Spleen (tissue), 11 donors: ENCODE data around the gene BAIAP2L2. TPM values are rescaled to one million over a fixed set of nuclear protein-coding genes. Genes with fewer than 3 reads are reported as not detected.
"Not testable (repeated sequence)": the region's sequence is repeated elsewhere in the genome, so short reads cannot be mapped to it uniquely, and the experiment has no call there.

Experiments used
- DNase-seq: peaks from one replicate; pipeline ENCODE4 v3.0.0-alpha.2; 2020
- H3K27ac ChIP-seq, 8 donors: fragments of 200-600 bp; sonication (generic) in 7 of 8; 1 replicate in 4 of 8; 2 replicates in 4 of 8; pipeline versions ENCODE4 v1.5.0 to v1.8.0; 2016 to 2021; ENCODE audit warnings: inconsistent platforms in 4 of 8, mild to moderate bottlenecking in 4 of 8, moderate library complexity in 1 of 8
- H3K27me3 ChIP-seq, 7 donors: fragments of 200-600 bp; sonication (generic) in 6 of 7; replicated peaks in 1 of 7; 1 replicate in 4 of 7; 2 replicates in 3 of 7; pipeline versions ENCODE4 v1.5.0 to v1.8.0; 2016 to 2021; ENCODE audit warnings: inconsistent platforms in 3 of 7, mild to moderate bottlenecking in 1 of 7
- H3K36me3 ChIP-seq, 6 donors: fragments of 200-600 bp; sonication (generic) in 5 of 6; 1 replicate in 4 of 6; 2 replicates in 2 of 6; pipeline versions ENCODE4 v1.5.0 to v1.8.0; 2016 to 2021; ENCODE audit warnings: inconsistent platforms in 2 of 6
- H3K4me1 ChIP-seq, 6 donors: fragments of 200-600 bp; sonication (generic) in 5 of 6; 1 replicate in 3 of 6; 2 replicates in 3 of 6; pipeline versions ENCODE4 v1.5.0 to v1.8.0; 2016 to 2021; ENCODE audit warnings: inconsistent platforms in 3 of 6
- H3K4me3 ChIP-seq, 8 donors: fragments of 200-600 bp; sonication (generic) in 7 of 8; 1 replicate in 4 of 8; 2 replicates in 4 of 8; pipeline versions ENCODE4 v1.5.0 to v1.8.0; 2016 to 2021; ENCODE audit warnings: inconsistent platforms in 4 of 8, mild to moderate bottlenecking in 4 of 8, moderate library complexity in 2 of 8
- H3K9me3 ChIP-seq, 8 donors: fragments of 200-600 bp; sonication (generic) in 7 of 8; 1 replicate in 4 of 8; 2 replicates in 4 of 8; pipeline versions ENCODE4 v1.5.0 to v1.8.0; 2016 to 2021; ENCODE audit warnings: inconsistent platforms in 4 of 8
- CTCF ChIP-seq, 11 experiments: fragments of 200-600 bp in 7 of 11; fragments of 450-650 bp in 4 of 11; sonication (generic) in 4 of 11; IDR thresholded peaks in 8 of 11; conservative IDR thresholded peaks in 3 of 11; 1 replicate in 7 of 11; 2 replicates in 4 of 11; pipeline versions ENCODE4 v1.4.0 to v1.8.0; 2016 to 2021; ENCODE audit warnings: antibody characterized with exemption in 11 of 11, inconsistent platforms in 4 of 11, mild to moderate bottlenecking in 1 of 11
- POLR2A ChIP-seq, 3 donors: fragments of 450-650 bp; IDR thresholded peaks; one replicate each; pipeline ENCODE4 v1.5.1; 2017; ENCODE audit warnings: antibody characterized with exemption in 3 of 3, mild to moderate bottlenecking in 1 of 3
- POLR2AphosphoS5 ChIP-seq, 3 donors: sonication (generic); formaldehyde crosslinking; IDR thresholded peaks; one replicate each; pipeline ENCODE4 v1.5.1; 2017; ENCODE audit warnings: antibody characterized with exemption in 3 of 3
- WGBS, 5 donors: extraction: QIAGEN DNeasy Blood & Tissue Kit in 3 of 5; methylation state at CpG; one replicate each; pipeline versions ENCODE4 v1.1.5 to v1.1.7; 2013 to 2018; 5-methylcytosine and 5-hydroxymethylcytosine counted together
- intact Hi-C: fragments of 100-400 bp; cut with DNase I; formaldehyde crosslinking; loops from one replicate; pipeline ENCODE4 v1.15.0; 2023; ENCODE audit warnings: low total_unique reads
- polyA plus RNA-seq, 3 donors: library from polyadenylated mRNA; stranded (reverse); fragments of 200-250 nt; gene quantifications; one replicate each; pipeline ENCODE4 v1.2.1, GENCODE V29; 2013
- total RNA-seq, 7 donors: library from RNA; depleted of rRNA in 3 of 7; stranded (reverse); fragments of >200 nt in 3 of 7; fragmentation: NEBNext Ultra II Directional in 4 of 7; extraction: Animal tissue kit (Norgen Biotek cat#: 25700) in 4 of 7; gene quantifications; one replicate each; pipeline versions ENCODE4 v1.1.0 to v1.2.1, GENCODE V29; 2016 to 2021
- donor health status: healthy with polysubstance abuse.
- donor health status: DM: no; HTN: no; CAD: no; lungs with moderate emphysema.
- donor health status: DM: no; HTN: no; CAD: no.
- donor health status: Bipolar disorder and iron deficiency.
- donor health status: healthy.
- donor health status: DM: no; HTN: no; CAD: no.
- donor health status: DM: yes; HTN: yes; CAD: no.

The BAIAP2L2 gene
- total and polyA plus RNA-seq, 10 donors = 0.37 to 3.0 (median 0.91) TPM

DNA sequence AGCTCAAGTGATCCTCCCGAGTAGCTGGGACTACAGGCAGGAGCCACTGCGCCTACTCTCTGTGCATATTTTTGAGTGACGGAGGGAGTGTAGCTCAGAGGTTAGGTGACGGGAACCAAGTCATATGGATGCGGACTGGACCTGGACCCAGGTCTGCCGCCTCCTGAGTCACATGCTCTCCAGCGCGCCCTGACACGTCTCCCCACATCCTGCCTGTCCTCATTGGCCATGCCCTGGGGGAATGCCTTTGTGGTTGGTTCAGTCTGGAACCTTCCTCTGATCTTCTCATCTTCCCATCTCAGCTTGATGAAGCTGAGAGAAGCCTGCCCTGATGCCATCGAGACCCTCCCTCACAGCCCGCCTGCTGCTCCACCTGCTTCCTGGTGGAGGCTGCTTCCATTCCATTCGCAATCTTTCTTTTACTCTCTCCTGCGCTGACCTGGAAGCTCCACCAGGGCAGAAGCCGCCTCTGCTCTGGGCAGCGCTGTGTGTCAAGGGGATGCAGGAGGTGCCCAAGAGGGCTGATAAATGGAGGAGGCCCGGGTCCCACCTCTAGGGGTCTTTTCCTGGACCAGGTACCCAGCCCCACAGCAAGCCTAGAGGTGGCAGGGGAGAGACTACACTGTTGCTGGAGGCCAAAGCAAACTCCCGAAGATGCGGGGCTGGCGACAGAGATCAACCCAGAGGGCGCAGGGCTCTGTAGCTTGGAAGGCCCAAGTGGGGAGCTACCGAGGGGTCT lies 13.9 kb upstream of the BAIAP2L2 start:
- WGBS, 5 donors = 89 to 95% (median 93%) methylated on average over 19 to 21 of the region's 21 CpGs
- no peak for DNase-seq
- Histone ChIP-seq H3K27ac (no peak overlapping the region), H3K4me3 (no peak overlapping the region), H3K36me3 (peaks cover 0 to 50% (median 10%) of the 10 kb centered on the region in 6 donors), H3K4me1 (no peaks in the 10 kb centered on the region), H3K9me3 (no peaks in the 10 kb centered on the region), H3K27me3 (no peaks in the 10 kb centered on the region)
- intact Hi-C loops = loop anchor here (10.0 kb wide), 1 partner anchor 100 kb away; no protein-coding TSS in a partner anchor
- TF ChIP-seq CTCF (IDR thresholded peaks at IDR 0.05 in 8 of 11, conservative IDR thresholded peaks at IDR 0.05 in 3 of 11) = no peak
- TF ChIP-seq POLR2AphosphoS5 (IDR thresholded peaks at IDR 0.05) = no peak
- TF ChIP-seq POLR2A (IDR thresholded peaks at IDR 0.05) = no peak

DNA sequence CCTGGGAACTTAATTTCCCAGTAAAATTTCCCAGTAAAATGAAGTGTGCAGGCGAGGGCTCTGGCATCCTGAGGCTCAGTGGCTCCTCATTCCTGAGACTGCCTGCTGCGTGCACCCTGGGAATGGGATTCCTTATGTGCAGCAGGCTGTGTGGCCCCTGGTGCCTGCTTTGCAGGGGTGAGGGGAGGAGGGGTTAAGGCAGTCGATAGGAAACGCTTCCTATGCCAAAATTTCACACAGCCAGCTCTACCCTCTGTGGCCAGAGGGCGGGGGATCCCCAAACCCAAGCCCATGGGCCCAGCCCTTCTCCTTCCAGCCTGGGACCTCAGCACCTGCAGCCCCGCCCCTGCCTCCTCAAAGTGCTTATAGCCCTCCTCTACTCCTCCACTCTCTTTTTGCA lies 12.1 kb upstream of the BAIAP2L2 start:
- TF ChIP-seq CTCF (IDR thresholded peaks at IDR 0.05 in 8 of 11, conservative IDR thresholded peaks at IDR 0.05 in 3 of 11) (no peak), POLR2A (IDR thresholded peaks at IDR 0.05) (no peak), POLR2AphosphoS5 (IDR thresholded peaks at IDR 0.05) (no peak)
- 66 to 87% (median 83%) methylated on average over 6 of the region's 6 CpGs for WGBS, 5 donors
- H3K4me1 ChIP-seq = no peaks in the 10 kb centered on the region
- no peaks in the 10 kb centered on the region for H3K27me3 ChIP-seq
- H3K4me3 ChIP-seq = no peak overlapping the region
- no peaks in the 10 kb centered on the region for H3K9me3 ChIP-seq
- intact Hi-C loops = loop anchor here (10.0 kb wide), 1 partner anchor 102 kb away; no protein-coding TSS in a partner anchor
- no peak for DNase-seq
- H3K36me3 ChIP-seq = peaks cover 0 to 33% (median 8%) of the 10 kb centered on the region in 6 donors
- no peak overlapping the region for H3K27ac ChIP-seq

DNA sequence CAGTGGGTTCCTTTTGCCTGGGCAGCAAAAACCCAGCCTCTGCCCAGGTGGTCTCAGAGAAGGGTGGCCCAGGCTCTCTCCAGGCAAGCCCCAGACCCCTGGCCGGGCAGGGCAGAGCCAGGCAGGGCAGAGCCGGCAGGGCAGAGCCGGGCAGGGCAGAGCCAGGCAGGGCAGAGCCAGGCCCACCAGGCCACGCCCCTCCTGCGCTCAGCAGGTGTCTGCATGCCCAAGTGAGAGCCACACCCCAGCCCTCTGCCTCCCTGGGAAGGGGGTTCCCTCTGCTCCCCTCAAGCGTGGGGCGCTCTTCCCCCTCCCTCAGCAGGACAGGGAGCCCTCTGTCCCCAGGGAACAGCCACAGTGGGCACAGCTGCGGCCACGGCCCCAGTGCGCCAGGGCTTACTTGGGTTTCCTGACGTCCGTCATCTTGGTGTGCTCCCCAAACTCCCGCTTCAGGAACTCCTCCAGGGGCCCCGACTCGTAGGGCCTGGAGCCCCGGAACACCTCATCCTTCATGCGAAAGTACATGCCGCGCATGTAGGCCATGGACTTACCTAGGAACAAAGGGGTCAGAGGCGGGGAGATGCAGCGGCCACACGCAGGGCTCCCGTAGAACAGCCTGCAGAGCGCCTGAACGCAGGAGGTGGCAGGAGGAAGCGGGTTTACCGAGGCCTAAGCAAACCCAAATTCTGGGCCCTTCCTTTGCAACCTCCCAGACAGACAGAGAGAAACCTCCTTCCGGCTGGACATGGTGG lies 10.1 kb upstream of the BAIAP2L2 start:
- H3K4me1 ChIP-seq = no peaks in the 10 kb centered on the region
- no peak overlapping the region for H3K4me3 ChIP-seq
- no peak for TF ChIP-seq CTCF (IDR thresholded peaks at IDR 0.05 in 8 of 11, conservative IDR thresholded peaks at IDR 0.05 in 3 of 11)
- no peak for TF ChIP-seq POLR2AphosphoS5 (IDR thresholded peaks at IDR 0.05)
- no peak for TF ChIP-seq POLR2A (IDR thresholded peaks at IDR 0.05)
- 88 to 92% (median 90%) methylated on average over 25 to 28 of the region's 28 CpGs for WGBS, 5 donors
- intact Hi-C loops = loop anchor here (10.0 kb wide), 1 partner anchor 104 kb away; no protein-coding TSS in a partner anchor
- DNase-seq = no peak
- H3K27ac ChIP-seq = no peak overlapping the region
- no peaks in the 10 kb centered on the region for H3K27me3 ChIP-seq
- H3K36me3 ChIP-seq = peaks cover 0 to 19% (median 4%) of the 10 kb centered on the region in 6 donors
- H3K9me3 ChIP-seq = no peaks in the 10 kb centered on the region

DNA sequence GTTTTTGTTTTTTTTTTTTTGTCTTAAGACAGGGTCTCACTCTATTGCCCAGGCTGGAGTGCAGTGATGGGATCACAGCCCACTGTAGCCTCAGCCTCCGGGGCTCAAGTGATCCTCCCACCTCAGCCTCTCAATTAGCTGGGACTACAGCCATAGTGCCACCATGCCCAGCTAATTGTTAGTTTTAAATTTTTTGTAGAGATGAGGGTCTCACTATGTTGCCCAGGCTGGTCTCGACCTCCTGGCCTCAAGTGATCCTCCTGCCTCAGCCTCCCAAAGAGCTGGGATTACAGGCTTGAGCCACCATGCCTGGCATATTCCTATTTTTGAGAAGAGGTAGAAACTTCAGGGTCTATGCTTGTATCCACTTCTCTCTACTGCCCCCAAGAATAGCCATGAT lies 8.3 kb upstream of the BAIAP2L2 start:
- DNase-seq, H3K27ac ChIP-seq, H3K4me1 ChIP-seq, intact Hi-C loops, H3K27me3 ChIP-seq, H3K9me3 ChIP-seq, H3K4me3 ChIP-seq: not testable (repeated sequence)
- WGBS, 5 donors = 91 to 98% (median 93%) methylated on average over 2 of the region's 2 CpGs
- peaks cover 0 to 16% (median 6%) of the 10 kb centered on the region in 6 donors for H3K36me3 ChIP-seq
